Measurements from ENCODE around the gene ANO10.

ANO10 gene

GRCh38 chr3:43406643-43407023, 215.2 kb downstream of the ANO10 start:
- DNase-seq (ENCODE audit: low spot score): no peak
- POLR2A ChIA-PET (ENCODE audit: low non-redundant PET): no interaction called here

GRCh38 chr3:43405888-43406642, 215.7 kb downstream of the ANO10 start:
- no peak for TF ChIP-seq CTCF (conservative IDR thresholded peaks at IDR 0.05; ENCODE audit: low read depth)
- ChIA-PET POLR2A (ENCODE audit: low non-redundant PET) (no interaction called here), CTCF (no interaction called here)
- no peak for DNase-seq (ENCODE audit: low spot score)
- no peak overlapping the region for H3K27ac ChIP-seq

More at GRCh38 chr3:43406643-43407023, 215.2 kb downstream of the ANO10 start:
- no peak overlapping the region for H3K27ac ChIP-seq
- TF ChIP-seq CTCF (conservative IDR thresholded peaks at IDR 0.05; ENCODE audit: low read depth): no peak
- CTCF ChIA-PET: no interaction called here

- no peak overlapping the region for H3K27ac ChIP-seq
- ChIA-PET POLR2A (ENCODE audit: low non-redundant PET) (no interaction called here), CTCF (interaction anchor here (0.7 kb wide), 1 partner anchor 245 kb away, joined by 4 read pairs; no protein-coding TSS in a partner anchor)
- TF ChIP-seq CTCF (conservative IDR thresholded peaks at IDR 0.05; ENCODE audit: low read depth): no peak
- no peak for DNase-seq (ENCODE audit: low spot score)
Measured at GRCh38 chr3:43400781-43401730, 220.8 kb downstream of the ANO10 start.

DNA sequence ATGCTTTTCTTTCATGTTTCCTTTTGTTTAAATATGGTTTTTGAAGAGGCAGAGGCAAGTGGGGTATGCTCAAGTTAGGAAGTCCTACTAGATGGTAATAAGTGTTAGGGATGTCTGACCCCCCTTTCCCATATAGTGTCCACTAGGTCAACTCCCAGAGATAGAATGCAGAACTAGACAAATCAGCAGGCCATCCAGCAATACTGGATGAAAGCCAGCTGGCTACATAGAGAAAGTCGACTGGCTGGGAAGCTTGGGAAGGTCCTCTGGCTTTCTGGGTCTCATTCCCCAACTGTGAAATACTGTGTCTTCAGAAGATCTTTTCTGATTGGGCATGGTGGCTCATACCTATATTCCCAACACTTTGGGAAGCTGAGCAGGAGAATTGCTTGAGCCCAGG, 221.6 kb downstream of the ANO10 start:
- ChIA-PET CTCF (interaction anchor here (0.7 kb wide), 1 partner anchor 244 kb away, joined by 4 read pairs; no protein-coding TSS in a partner anchor), POLR2A (ENCODE audit: low non-redundant PET) (no interaction called here)
- no peak for TF ChIP-seq CTCF (conservative IDR thresholded peaks at IDR 0.05; ENCODE audit: low read depth)
- no peak for DNase-seq (ENCODE audit: low spot score)
- no peak overlapping the region for H3K27ac ChIP-seq

- TF ChIP-seq CTCF (conservative IDR thresholded peaks at IDR 0.05; ENCODE audit: low read depth): no peak
- ChIA-PET CTCF (no interaction called here), POLR2A (ENCODE audit: low non-redundant PET) (no interaction called here)
- H3K27ac ChIP-seq: no peak overlapping the region
- no peak for DNase-seq (ENCODE audit: low spot score)
Measured at GRCh38 chr3:43399034-43399433, 222.8 kb downstream of the ANO10 start.

DNA sequence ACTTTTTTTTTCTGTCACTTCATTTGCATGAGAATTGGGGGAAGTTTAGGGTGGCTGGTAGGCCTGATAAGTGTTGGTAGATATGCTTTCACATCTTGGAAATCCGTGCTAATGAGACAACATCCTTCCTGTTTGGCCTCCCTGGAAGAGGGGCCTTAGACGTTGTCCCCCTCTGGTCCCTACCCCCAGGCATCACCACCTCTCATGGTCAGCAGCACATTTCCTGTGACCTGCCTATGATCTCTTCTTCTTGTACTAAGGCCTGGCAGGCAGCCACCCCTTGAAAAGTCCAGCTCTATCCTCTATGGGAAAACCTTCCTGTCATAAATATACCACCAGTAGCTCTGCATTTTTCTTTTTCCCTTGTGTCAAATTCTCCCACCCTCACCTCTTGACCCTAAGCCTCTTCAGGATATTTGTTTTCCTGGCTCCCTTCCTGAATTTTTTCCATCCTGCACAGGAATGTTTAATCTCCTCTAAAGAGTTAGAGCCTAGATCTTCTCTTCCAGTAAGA, 227.7 kb downstream of the ANO10 start:
- no peak for TF ChIP-seq CTCF (conservative IDR thresholded peaks at IDR 0.05; ENCODE audit: low read depth)
- no peak overlapping the region for H3K27ac ChIP-seq
- ChIA-PET POLR2A (ENCODE audit: low non-redundant PET) (no interaction called here), CTCF (no interaction called here)
- no peak for DNase-seq (ENCODE audit: low spot score)
